Measurements from ENCODE around the gene TEAD2. TPM values are rescaled to one million over a fixed set of nuclear protein-coding genes. Genes with fewer than 3 reads are reported as not detected.

Gene TEAD2
- total RNA-seq, 4 donors from 2014 or later = 21.8 to 83.2 (median 48.5) TPM

- Histone ChIP-seq H3K27ac (no peak overlapping the region), H3K4me1 (no peaks in the 10 kb centered on the region), H3K4me3 (no peak overlapping the region), H3K27me3 (no peaks in the 10 kb centered on the region), H3K36me3 (no peaks in the 10 kb centered on the region), H3K9me3 (no peaks in the 10 kb centered on the region)
- TF ChIP-seq CTCF (IDR thresholded peaks at IDR 0.05) (no peak), POLR2A (IDR thresholded peaks at IDR 0.05) (no peak)
- no peak for DNase-seq
- intact Hi-C loops (cut with DNase I; ENCODE audit: low total_unique reads) = no loop called here
These were observed 34.7 kb upstream of the TEAD2 start for GRCh38 chr19:49396738-49397505.

- Histone ChIP-seq H3K27ac (no peak overlapping the region), H3K4me3 (no peak overlapping the region), H3K27me3 (no peaks in the 10 kb centered on the region), H3K9me3 (no peaks in the 10 kb centered on the region), H3K36me3 (no peaks in the 10 kb centered on the region), H3K4me1 (no peaks in the 10 kb centered on the region)
- DNase-seq = no peak
- intact Hi-C loops (cut with DNase I; ENCODE audit: low total_unique reads) = no loop called here
- no peak for TF ChIP-seq CTCF (IDR thresholded peaks at IDR 0.05)
- no peak for TF ChIP-seq POLR2A (IDR thresholded peaks at IDR 0.05)
These were observed 33.6 kb upstream of the TEAD2 start for GRCh38 chr19:49395581-49396407.

DNA sequence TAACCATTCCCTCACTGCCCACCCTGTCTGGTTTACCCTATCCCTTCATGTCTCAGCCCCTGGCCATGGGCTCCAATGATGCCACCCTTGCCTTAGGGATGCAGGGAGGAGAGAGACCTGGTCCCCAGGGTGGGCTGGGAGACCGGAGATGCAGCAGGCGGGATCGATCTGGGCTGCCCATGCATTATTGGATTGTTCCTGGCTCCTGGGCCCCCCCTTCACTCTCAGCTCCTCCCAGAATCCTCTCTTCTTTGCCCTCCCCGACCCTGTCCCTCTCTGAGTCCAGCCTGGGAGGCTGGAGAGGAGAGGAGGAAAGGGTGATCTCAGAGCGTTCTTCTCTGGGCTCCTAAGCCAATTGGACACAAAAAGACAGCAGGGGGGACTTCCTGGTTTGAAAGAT lies 31.7 kb upstream of the TEAD2 start:
- intact Hi-C loops (cut with DNase I; ENCODE audit: low total_unique reads) = no loop called here

GRCh38 chr19:49391581-49392399 lies 29.6 kb upstream of the TEAD2 start:
- H3K4me3 ChIP-seq = no peak overlapping the region
- H3K4me1 ChIP-seq = no peaks in the 10 kb centered on the region
- TF ChIP-seq POLR2A (IDR thresholded peaks at IDR 0.05) (no peak), CTCF (IDR thresholded peaks at IDR 0.05) (peak; percentile 60 to 86 (median 77))
- peak; percentile 64 to 75 for DNase-seq
- no peak overlapping the region for H3K27ac ChIP-seq
- no peaks in the 10 kb centered on the region for H3K36me3 ChIP-seq
- H3K27me3 ChIP-seq = no peaks in the 10 kb centered on the region
- no peaks in the 10 kb centered on the region for H3K9me3 ChIP-seq
- intact Hi-C loops (cut with DNase I; ENCODE audit: low total_unique reads) = no loop called here

More for the DNA sequence above, 31.7 kb upstream of the TEAD2 start:
- no peaks in the 10 kb centered on the region for H3K9me3 ChIP-seq
- H3K4me3 ChIP-seq = no peak overlapping the region
- no peak for DNase-seq
- H3K36me3 ChIP-seq = no peaks in the 10 kb centered on the region
- no peaks in the 10 kb centered on the region for H3K27me3 ChIP-seq
- no peak overlapping the region for H3K27ac ChIP-seq
- H3K4me1 ChIP-seq = no peaks in the 10 kb centered on the region
- TF ChIP-seq POLR2A (IDR thresholded peaks at IDR 0.05) = no peak
- no peak for TF ChIP-seq CTCF (IDR thresholded peaks at IDR 0.05)
